Measurements from ENCODE around the gene ADCY10.

DNA sequence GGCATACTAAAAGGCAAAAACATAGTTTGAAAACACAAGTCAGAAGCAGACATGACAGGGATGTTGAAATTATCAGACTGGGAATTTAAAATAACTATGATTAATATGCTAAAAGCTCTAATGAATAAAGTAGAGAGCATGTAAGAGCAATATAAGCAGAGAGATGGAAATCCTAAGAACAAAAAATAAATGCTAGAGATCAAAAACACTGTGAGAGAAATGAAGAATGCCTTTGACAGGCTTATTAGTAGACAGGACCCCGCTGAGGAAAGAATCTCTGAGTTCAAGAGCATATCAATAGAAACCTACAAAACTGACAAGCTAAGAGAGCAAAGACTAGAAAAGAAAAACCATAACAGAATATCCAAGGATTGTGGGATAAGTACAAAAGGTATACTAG, 98.3 kb downstream of the ADCY10 start:
- TF ChIP-seq, protein P1, sequence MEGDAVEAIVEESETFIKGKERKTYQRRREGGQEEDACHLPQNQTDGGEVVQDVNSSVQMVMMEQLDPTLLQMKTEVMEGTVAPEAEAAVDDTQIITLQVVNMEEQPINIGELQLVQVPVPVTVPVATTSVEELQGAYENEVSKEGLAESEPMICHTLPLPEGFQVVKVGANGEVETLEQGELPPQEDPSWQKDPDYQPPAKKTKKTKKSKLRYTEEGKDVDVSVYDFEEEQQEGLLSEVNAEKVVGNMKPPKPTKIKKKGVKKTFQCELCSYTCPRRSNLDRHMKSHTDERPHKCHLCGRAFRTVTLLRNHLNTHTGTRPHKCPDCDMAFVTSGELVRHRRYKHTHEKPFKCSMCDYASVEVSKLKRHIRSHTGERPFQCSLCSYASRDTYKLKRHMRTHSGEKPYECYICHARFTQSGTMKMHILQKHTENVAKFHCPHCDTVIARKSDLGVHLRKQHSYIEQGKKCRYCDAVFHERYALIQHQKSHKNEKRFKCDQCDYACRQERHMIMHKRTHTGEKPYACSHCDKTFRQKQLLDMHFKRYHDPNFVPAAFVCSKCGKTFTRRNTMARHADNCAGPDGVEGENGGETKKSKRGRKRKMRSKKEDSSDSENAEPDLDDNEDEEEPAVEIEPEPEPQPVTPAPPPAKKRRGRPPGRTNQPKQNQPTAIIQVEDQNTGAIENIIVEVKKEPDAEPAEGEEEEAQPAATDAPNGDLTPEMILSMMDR (IDR thresholded peaks at IDR 0.05): no peak
- TF ChIP-seq POLR2A (IDR thresholded peaks at IDR 0.05): no peak

Measured in right lobe of liver (tissue), 4 donors.